Body of pancreas (tissue), 4 donors: ENCODE results near the gene ST6GAL1. TPM values are rescaled to one million over a fixed set of nuclear protein-coding genes. Genes with fewer than 3 reads are reported as not detected.
"Not testable (repeated sequence)": the region's sequence is repeated elsewhere in the genome, so short reads cannot be mapped to it uniquely, and the experiment has no call there.

Experiments
- ATAC-seq: fragments of 150-250 bp; one replicate; pipeline ENCODE4 v1.9.1; 2016
- DNase-seq, 4 donors: peaks; one replicate each; pipeline ENCODE4 v3.0.0-alpha.2; 2019
- H3K27ac ChIP-seq, 4 donors: fragments of 200-600 bp; sonication (generic); 1 replicate in 3 of 4; 2 replicates in 1 of 4; pipeline versions ENCODE4 v1.5.1 to v1.6.1; 2016 to 2019; ENCODE audit warnings: mild to moderate bottlenecking in 1 of 4, mixed read lengths in 1 of 4, moderate library complexity in 1 of 4
- H3K27me3 ChIP-seq, 2 donors: fragments of 200-600 bp; sonication (generic); one replicate each; pipeline ENCODE4 v1.6.0; 2016; ENCODE audit warnings: mild to moderate bottlenecking in 1 of 2
- H3K36me3 ChIP-seq, 2 donors: fragments of 200-600 bp; sonication (generic); replicated peaks in 1 of 2; 2 replicates each; pipeline ENCODE4 v1.5.1; 2016; ENCODE audit warnings: low read depth in 2 of 2; ENCODE audit not compliant: insufficient read depth in 1 of 2
- H3K4me1 ChIP-seq: fragments of 200-600 bp; sonication (generic); one replicate; pipeline ENCODE4 v1.6.0; 2016
- H3K4me3 ChIP-seq, 2 donors: fragments of 200-600 bp; sonication (generic); 1 replicate in 1 of 2; 2 replicates in 1 of 2; pipeline ENCODE4 v1.5.1; 2016 to 2019
- H3K9me3 ChIP-seq, 3 donors: fragments of 200-600 bp; sonication (generic); 1 replicate in 2 of 3; 2 replicates in 1 of 3; pipeline ENCODE4 v1.5.1; 2016
- CTCF ChIP-seq, 7 experiments: fragments of 450-650 bp in 4 of 7; fragments of 200-600 bp in 3 of 7; sonication (generic) in 3 of 7; IDR thresholded peaks; one replicate each; pipeline ENCODE4 v1.5.1; 2016 to 2019; ENCODE audit warnings: antibody characterized with exemption in 7 of 7
- POLR2A ChIP-seq, 3 donors: fragments of 450-650 bp; IDR thresholded peaks; one replicate each; pipeline ENCODE4 v1.6.1; 2016; ENCODE audit warnings: antibody characterized with exemption in 3 of 3, mild to moderate bottlenecking in 2 of 3
- WGBS, 2 donors: methylation state at CpG; one replicate each; pipeline ENCODE4 v1.1.5; 2017; 5-methylcytosine and 5-hydroxymethylcytosine counted together
- intact Hi-C: fragments of 100-400 bp; cut with DNase I; formaldehyde crosslinking; loops from one replicate; pipeline ENCODE4 v1.15.1; 2023
- total RNA-seq, 2 donors: library from RNA; depleted of rRNA; stranded (reverse); fragments of >200 nt; gene quantifications; one replicate each; pipeline ENCODE4 v1.1.0, GENCODE V29; 2016

Gene ST6GAL1
- total RNA-seq: 10 to 100 TPM; 10.2 to 12.2 TPM

GRCh38 chr3:186930143-186930640 is at the start of gene ST6GAL1:
ST6GAL1 (plus strand) TSS chr3:186930526; CDS start chr3:187042704, 112,178 bp downstream.
- peaks cover 36% of the 10 kb centered on the region for H3K4me1 ChIP-seq
- H3K36me3 ChIP-seq: no peaks in the 10 kb centered on the region
- H3K27me3 ChIP-seq: no peaks in the 10 kb centered on the region
- ATAC-seq (peak; percentile 41), DNase-seq (peak; percentile 28 to 55 (median 37))
- peak in 5 of 7 experiments; percentile 10 to 42 (median 16) for TF ChIP-seq CTCF (IDR thresholded peaks at IDR 0.05)
- peak in 2 of 3 donors; percentile 23 to 24 for TF ChIP-seq POLR2A (IDR thresholded peaks at IDR 0.05)
- H3K4me3 ChIP-seq: peak within 1 kb of the TSS; percentile 21 to 44
- intact Hi-C loops: no loop called here
- H3K27ac ChIP-seq: peak within 1 kb of the TSS in 3 of 4 donors; percentile 60 to 80 (median 70)
- WGBS, 2 donors: 1% methylated on average over 38 of the region's 38 CpGs
- no peaks in the 10 kb centered on the region for H3K9me3 ChIP-seq

GRCh38 chr3:186882150-186882524 is 48.2 kb upstream of the ST6GAL1 start:
- TF ChIP-seq CTCF (IDR thresholded peaks at IDR 0.05) (no peak), POLR2A (IDR thresholded peaks at IDR 0.05) (no peak)
- no peaks in the 10 kb centered on the region for H3K9me3 ChIP-seq
- intact Hi-C loops: no loop called here

GRCh38 chr3:186882881-186883685 is 47.2 kb upstream of the ST6GAL1 start:
- H3K27ac ChIP-seq: no peak overlapping the region
- H3K36me3 ChIP-seq: no peaks in the 10 kb centered on the region
- H3K4me3 ChIP-seq: no peak overlapping the region
- TF ChIP-seq CTCF (IDR thresholded peaks at IDR 0.05): no peak
- TF ChIP-seq POLR2A (IDR thresholded peaks at IDR 0.05): no peak
- no peaks in the 10 kb centered on the region for H3K27me3 ChIP-seq
- ATAC-seq (no peak), DNase-seq (no peak)
- intact Hi-C loops: no loop called here
- H3K9me3 ChIP-seq: no peaks in the 10 kb centered on the region
- no peaks in the 10 kb centered on the region for H3K4me1 ChIP-seq
- 79 to 84% methylated on average over 6 of the region's 6 CpGs for WGBS, 2 donors

More at GRCh38 chr3:186882150-186882524, 48.2 kb upstream of the ST6GAL1 start:
- H3K36me3 ChIP-seq: no peaks in the 10 kb centered on the region
- no peak overlapping the region for H3K27ac ChIP-seq
- no peaks in the 10 kb centered on the region for H3K27me3 ChIP-seq
- no peak overlapping the region for H3K4me3 ChIP-seq
- DNase-seq (no peak), ATAC-seq (no peak)
- WGBS, 2 donors: 35 to 61% methylated on average over 4 of the region's 4 CpGs
- no peaks in the 10 kb centered on the region for H3K4me1 ChIP-seq

- TF ChIP-seq POLR2A (IDR thresholded peaks at IDR 0.05): no peak
- no peak for TF ChIP-seq CTCF (IDR thresholded peaks at IDR 0.05)
- H3K9me3 ChIP-seq: no peaks in the 10 kb centered on the region
- DNase-seq: no peak
- no peaks in the 10 kb centered on the region for H3K4me1 ChIP-seq
- intact Hi-C loops: no loop called here
- no peak for ATAC-seq
- H3K27ac ChIP-seq: no peak overlapping the region
- H3K4me3 ChIP-seq: no peak overlapping the region
- no peaks in the 10 kb centered on the region for H3K27me3 ChIP-seq
- WGBS, 2 donors: 68 to 70% methylated on average over 1 of the region's 1 CpG
- no peaks in the 10 kb centered on the region for H3K36me3 ChIP-seq
Observed at GRCh38 chr3:186883686-186884058, 46.7 kb upstream of the ST6GAL1 start.

- H3K4me3 ChIP-seq, H3K27me3 ChIP-seq, DNase-seq, intact Hi-C loops, H3K4me1 ChIP-seq, H3K27ac ChIP-seq, H3K9me3 ChIP-seq, ATAC-seq, H3K36me3 ChIP-seq: not testable (repeated sequence)
- 81 to 87% methylated on average over 5 to 20 of the region's 29 CpGs for WGBS, 2 donors
Observed at GRCh38 chr3:186884868-186885267, 45.5 kb upstream of the ST6GAL1 start.
